ENCODE measurements around the gene IKZF3.
"Not testable (repeated sequence)": the region's sequence is repeated elsewhere in the genome, so short reads cannot be mapped to it uniquely, and the experiment has no call there.

The IKZF3 gene

GRCh38 chr17:39863918-39864746 lies at the start of gene IKZF3:
Gene IKZF3, minus strand, starts transcription at chr17:39864312. Its CDS starts 186 bp downstream, at chr17:39864126.
- DNase-seq: peak; percentile 84

DNA sequence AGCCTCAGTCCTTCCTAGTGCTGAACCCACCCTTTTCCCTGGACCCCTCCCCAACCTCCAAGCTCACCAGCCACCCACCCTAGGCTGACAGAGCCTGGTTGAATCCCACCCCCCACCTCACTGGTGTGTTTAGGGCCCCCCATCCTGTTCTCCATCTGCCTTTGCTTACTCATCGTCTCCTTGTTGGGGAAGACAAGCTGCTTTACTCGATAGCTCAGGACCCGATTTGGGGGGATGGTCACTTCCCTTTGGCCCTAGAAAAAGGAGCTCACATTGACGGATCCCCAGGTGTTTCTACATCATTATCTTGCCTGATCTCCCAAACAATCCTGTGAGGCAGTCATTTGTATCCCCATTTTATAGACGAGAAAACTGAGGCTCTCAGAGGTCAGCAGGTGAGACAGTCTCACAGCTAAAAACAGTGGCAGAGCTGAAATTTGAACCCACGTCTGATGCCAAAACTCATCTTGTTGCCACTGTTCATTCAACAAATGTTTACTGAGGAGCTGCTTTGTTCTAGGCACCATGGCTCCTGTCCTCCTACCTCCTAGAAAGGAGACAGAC lies 44.8 kb upstream of the IKZF3 start:
- no peak for DNase-seq

- DNase-seq: no peak
Measured at GRCh38 chr17:39904990-39905288, 40.8 kb upstream of the IKZF3 start.

DNA sequence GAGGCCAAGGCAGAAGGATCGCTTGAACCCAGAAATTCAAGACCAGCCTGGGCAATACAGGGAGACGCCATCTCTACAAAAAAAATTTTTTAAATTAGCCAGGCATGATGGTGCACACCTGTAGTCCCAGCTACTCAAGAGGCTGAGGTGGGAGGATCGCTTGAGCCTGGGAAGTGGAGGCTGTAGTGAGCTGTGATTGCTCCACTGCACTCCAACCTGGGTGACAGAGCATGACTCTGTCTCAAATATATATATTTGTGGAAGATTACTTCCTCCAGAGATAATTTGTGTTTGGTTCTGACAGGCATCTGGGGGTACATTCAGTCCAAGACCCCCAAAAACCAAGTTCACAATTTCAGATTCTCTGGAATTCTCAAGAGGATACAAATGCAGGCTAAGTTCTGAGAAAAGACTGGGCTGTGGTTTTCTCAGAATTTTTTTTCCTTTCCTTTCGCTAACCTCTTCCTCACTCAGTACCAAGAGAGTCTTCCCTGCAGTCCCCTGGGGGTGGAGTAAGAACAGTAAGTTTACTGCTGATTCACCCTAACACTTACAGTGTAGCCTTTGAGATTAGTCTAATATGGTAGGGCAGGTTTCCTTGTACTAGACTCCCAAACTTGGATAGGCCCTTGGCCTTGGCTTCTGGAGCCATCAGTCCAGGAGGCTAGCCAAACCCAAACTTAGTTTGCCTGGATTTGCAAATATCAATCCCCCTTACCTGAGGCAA lies 39.2 kb upstream of the IKZF3 start:
- DNase-seq: no peak

GRCh38 chr17:39902027-39902426 lies 37.9 kb upstream of the IKZF3 start:
- not testable (repeated sequence) for DNase-seq

GRCh38 chr17:39899215-39899614 lies 35.1 kb upstream of the IKZF3 start:
- DNase-seq: no peak

GRCh38 chr17:39898088-39898487 lies 34.0 kb upstream of the IKZF3 start:
- no peak for DNase-seq

GRCh38 chr17:39894681-39895376 lies 30.7 kb upstream of the IKZF3 start:
- DNase-seq: no peak

DNA sequence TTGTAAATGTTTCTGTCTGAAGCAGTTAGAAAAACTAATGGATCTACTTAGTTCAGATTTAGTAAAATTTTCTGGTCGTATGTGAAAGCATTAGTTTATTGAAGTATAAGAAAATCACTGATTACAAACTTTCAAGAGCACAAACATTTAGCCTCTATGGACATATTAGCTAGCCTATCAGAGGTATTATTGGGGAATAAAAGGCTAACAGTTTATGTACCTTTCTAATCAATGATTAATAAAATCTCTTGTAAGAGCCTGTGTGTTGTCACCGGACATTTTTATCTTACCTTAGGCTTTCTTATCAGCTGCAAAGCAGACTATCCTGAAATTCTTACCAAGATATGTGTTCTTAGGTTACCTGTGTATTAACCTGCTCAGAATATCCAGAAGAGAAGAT lies 25.1 kb upstream of the IKZF3 start:
- DNase-seq: no peak

DNA sequence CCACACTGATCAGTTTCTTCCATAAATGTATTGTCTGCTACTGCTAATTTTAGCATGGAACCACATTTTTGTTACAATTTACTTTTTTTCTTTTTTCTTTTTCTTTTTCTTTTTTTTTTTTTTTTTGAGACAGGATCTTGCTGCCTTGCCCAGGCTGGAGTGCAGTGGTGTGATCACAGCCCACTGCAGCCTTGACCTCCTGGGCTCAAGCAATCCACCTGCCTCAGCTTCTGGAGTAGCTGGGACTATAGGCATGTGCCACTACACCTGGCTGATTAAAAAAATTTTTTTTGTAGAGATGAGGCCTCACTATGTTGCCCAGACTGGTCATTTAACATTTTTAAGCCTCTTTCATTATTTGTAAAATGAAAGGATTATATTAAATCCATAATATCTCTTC lies 23.0 kb upstream of the IKZF3 start:
- no peak for DNase-seq

DNA sequence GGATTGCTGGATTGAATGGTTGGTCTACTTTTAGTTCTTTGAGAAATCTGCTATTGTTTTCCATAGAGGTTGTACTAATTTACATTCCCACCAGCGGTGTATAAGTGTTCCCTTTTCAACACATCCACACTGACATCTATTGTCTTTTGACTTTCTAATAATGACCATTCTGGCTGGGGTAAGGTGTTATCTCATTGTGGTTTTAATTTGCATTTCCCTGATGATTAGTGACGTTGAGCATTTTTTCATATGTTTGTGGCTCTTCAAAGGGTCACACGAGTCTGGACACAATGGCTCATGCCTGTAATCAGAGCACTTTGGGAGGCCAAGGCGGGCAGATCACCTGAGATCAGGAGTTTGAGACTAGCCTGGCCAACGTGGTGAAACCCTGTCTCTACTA lies 22.0 kb upstream of the IKZF3 start:
- not testable (repeated sequence) for DNase-seq

DNA sequence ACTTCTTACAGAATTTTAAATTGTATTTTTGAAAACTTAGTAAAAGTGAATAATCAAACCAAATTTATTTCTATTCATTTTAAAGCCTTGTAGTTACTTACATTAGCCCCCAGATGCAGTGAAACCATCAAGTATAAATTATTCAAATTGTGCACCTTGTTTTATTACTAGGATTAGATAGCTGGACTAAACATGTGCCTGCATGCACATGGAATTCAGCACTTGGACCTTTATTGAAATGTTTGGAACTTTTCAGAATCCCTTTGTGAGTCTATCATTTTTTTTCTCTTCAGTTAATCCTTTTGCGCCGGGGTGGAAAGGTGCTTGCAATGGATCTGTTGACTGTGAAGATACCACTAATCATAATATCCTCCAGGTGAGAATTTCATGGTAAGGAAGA lies 8.6 kb upstream of the IKZF3 start:
- peak; percentile 5 for DNase-seq

- DNase-seq: no peak
Measured at GRCh38 chr17:39871801-39872200, 7.7 kb upstream of the IKZF3 start.

- DNase-seq: no peak
Measured at GRCh38 chr17:39870776-39871175, 6.7 kb upstream of the IKZF3 start.

GRCh38 chr17:39868554-39868942 lies 4.4 kb upstream of the IKZF3 start:
- no peak for DNase-seq

DNA sequence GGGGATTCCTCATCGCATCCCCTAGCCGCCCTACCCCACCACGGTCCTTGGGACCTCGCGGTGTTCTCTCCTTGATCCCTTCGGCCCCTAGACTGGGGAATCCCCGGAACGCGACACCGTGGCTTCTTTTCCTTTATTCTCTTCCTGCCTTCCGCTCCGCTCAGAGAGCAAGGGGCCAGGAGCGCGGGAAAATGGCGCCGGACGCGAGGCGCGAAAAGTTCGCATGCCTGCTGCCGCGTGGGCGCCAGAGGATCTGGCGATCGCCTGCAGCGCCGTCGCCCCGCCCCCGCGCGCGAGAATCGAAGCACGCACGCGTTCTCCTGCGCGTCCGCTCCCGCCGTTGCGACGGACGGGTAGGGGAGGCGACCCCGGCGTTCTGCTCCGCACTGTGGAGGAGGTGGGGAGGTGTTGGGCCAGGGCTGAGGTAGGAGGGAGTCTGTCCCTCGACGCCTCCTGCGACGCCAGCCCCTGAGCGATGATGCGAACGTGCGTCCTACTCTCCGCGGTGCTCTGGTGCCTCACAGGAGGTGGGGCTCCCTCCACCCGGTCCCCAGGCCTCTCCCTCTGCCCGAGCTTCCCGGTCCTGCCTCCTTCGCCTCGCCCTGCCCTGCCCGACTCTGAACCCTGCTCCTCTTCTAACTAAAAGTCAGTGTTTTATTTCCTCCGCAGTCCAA lies 3.9 kb upstream of the IKZF3 start, which contains the start of gene ZPBP2:
TSS of gene ZPBP2 (plus strand) at position 323 of the 674 bp plus-strand sequence. CDS start at position 476, 153 bp downstream.
- no peak for DNase-seq

- DNase-seq: no peak
Measured at GRCh38 chr17:39867084-39867879, 3.2 kb upstream of the IKZF3 start.

- DNase-seq: no peak
Measured at GRCh38 chr17:39866013-39866730, 2.1 kb upstream of the IKZF3 start.

DNA sequence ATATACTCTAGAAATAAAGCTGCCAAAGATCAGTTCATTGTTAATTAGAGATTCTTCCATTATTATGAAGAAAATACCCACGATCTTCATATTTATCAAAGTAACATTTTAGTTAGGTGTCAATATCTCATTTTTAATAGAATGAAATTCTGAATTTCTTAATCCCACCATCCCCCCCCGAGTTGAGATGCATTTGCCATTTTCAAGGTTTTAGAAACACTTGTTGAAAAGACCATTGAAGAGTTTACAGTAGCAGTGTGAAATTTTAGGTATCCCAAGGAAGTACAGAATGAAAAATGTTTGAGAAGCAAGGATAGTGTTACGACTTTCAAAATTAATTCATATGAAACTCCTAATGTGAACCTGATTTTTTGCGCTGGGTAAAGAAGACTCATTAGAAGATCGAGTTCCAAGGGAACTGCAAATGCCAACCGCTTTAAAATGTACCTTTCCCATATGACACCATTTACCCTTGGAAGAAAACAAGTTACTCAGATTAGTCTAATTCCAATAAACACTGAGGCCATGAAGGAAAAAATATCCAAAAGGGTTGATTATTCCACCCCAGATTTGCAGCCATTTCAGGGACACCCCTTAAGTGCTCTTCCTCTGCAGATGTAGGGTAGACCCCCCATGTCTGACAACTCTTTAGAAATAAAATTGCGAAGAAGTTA lies 731 bp downstream of the IKZF3 start:
- no peak for DNase-seq

DNA sequence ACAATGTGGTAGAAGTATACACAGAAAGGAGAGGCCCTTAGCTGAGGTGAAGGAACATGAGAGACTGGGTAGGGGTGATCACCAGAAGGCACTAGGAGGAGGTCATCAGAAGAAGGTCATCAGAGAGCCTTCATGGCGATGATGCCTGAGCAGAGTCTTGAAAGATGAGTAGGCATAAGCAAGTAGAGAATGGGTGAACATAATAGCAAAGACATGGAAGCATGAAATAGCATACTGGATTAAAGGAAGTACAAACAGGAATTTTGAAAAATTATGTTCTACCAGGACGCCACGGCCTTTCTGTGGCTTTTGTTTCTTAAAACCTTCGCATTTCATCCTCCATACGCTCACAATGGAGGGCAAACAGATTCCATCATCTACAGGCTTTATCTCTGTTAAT lies 2.9 kb downstream of the IKZF3 start:
- no peak for DNase-seq

Measured in suppressor macrophage treated with lipopolysaccharide for 4 hours (primary cell).